Activated CD8-positive, alpha-beta memory T cell treated with anti-CD3 and anti-CD28 coated beads for 4 hours (primary cell): Measurements from ENCODE around the gene PMS1.
"Not testable (repeated sequence)": the region's sequence is repeated elsewhere in the genome, so short reads cannot be mapped to it uniquely, and the experiment has no call there.

Experiments
- DNase-seq, 2 donors: peaks; one replicate each; pipeline ENCODE4 v3.0.0-alpha.2; 2020; ENCODE audit warnings: low read depth in 2 of 2

Gene PMS1

DNA sequence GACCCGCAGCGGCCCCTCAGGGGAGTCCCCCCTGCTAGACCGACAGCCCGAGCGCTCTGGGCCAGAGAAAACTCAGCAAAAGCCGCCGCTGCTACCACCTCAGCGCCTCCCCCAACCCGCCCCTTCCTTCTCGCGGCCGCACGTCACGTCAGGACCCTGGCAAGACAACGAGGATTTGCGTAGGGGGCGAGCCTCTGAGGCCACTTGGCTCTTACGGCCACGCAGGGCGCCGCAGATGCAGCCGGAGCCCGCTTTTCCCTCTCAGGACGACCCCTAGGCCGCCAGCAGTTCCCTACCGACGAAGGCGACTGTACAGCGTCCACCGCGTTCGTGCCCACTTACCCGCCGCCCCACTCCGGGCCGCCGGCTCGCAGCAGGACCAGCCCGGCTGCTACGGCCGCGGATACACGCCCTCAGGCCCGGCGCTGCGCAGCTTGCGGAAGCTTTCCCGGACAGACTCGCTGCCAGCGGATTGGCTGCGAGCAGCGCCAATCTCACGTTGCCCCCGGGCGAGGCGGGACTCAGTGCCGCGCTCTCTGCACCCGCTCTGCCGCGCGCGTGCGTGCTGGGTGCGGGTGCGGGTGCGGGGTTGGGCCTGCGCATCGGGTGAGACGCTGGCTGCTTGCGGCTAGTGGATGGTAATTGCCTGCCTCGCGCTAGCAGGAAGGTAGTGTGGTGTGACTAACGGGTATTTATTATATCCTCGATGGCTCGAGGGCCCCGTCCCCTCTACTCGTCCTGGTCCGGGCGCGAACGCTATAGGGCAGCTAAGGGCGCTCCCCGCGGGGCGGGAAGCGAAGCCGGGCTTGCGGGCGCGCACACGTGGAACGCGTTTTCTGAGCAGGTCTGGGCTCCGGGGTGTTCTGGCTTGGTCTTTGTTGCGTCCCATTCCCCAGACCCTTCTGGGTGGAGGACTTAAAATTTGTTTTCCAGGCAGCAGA, at the start of gene PMS1, which contains the start of gene ORMDL1:
Gene PMS1, plus strand, starts transcription at position 524 of the 941 bp plus-strand sequence. CDS start 7,360 bp downstream, outside the sequence.
Gene ORMDL1, minus strand, starts transcription at position 413 of the 941 bp plus-strand sequence. CDS start 1,744 bp downstream, outside the sequence.
- DNase-seq: peak; percentile 86 to 91

DNA sequence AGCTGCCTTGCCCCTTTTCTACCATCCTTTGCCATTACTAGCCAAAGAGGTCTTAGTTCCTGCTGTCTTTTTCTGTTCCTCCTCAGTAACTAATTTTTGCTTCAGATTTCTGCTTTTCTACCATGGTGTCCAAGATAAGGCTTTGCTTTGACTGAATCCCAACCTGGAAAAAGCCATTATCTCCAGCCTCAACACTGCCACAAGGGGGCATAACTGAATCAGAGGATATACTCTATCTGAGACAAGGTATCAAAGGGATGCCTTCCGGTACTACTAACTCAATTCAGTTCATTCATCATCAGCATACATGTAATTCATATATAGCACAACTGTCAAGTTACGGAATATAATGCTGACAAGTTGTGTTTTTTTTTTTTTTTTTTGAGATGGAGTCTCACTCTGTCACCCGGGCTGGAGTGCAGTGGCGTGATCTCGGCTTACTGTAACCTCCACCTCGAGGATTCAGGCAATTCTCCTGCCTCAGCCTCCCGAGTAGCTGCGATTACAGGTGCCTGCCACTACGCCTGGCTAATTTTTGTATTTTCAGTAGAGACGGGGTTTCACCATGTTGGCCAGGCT, 33.1 kb upstream of the PMS1 start:
- DNase-seq: no peak

DNA sequence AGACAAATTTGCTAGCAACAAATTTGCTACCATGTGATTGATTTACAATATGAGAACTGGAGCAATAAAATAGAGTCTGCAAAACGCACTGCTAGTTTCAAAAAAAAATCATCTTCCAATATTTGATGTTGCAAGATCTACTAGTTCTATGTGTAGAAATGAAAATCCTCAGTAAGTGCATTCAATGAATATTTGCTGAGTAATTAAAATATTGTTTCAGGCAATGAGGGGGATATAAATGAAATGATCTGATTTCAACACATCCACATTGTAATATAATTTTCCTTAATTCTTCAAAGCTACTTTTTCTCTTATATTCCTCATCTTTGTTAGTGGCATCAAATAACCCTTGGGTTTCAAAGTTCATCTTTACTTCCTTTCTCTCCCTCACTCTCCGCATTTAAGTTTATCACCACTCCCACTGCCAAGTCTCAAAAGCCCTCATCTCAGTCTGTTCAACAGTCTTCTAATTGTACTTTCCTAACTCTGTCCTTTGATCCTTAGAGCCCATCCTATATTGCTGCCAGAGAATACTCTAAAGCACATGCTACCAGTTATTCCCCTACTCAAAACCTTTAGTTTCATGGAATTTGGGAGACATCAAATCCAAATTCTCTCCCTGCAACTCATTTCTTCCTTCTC, 27.8 kb upstream of the PMS1 start:
- no peak for DNase-seq

DNA sequence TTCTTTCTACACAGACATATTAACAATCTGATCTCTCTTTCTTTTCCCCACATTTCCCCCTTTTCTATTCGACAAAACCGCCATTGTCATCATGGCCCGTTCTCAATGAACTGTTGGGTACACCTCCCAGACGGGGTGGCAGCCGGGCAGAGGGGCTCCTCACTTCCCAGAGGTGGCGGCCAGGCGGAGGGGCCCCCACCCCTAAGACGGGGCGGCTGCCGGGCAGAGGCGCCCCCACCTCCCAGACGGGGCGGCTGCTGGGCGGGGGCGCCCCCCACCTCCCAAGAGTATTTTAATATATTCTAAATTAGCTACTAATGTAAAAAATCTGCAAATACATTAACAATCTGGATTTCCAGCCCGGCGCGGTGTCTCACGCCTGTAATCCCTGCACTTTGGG, 24.1 kb upstream of the PMS1 start:
- DNase-seq: not testable (repeated sequence)

DNA sequence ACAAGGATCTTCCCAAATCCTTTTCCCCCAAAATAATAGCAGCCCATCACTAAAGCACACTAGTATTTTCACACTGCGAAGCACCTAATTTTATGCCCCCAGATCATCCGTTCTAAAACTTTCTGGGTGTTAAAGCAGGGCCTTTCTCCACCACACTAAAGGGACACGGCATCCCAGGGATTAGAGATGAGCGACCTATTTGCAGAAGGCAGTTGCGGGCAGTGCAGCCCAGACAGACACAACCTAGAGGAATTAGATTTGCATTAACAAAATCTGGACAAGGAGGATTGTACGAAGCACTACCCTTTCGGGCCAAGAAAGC, 22.1 kb upstream of the PMS1 start:
- no peak for DNase-seq

DNA sequence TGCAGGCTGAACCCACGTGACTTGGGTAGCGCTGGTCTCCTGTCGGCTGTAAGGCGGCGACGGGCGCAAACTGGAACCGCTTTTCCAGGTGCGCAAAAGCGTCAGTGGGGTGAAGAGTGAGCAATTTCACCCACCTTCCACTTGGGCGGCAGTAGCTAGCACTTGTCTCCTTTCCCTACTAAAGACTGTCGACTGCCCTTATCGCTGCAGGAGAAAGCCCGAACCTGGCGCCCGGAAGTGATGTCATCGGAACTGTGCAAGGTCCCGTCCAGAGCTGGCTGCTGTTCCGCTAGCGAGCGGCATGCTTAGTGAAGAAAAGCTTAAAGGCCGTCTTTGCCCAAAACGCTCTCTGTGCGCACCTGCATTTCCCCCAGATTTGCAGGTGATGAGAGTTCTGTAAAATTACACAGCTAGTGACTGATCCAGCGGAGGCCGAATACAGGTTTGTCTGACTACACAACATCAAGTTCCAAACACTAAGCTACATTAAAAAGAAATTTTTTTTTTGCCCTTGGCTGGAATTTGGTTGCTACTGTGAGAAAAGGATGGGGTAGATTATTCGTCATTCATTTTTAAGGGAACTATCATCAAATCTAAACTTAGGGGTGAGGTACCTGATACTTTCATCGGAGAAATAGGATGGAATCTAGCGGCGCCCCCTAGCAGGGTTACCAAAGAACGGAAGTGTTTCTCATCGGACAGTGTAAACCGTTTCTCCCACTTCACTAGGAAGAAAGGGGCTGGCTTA, 21.5 kb upstream of the PMS1 start, which contains the start of gene OSGEPL1:
Gene OSGEPL1, minus strand, starts transcription at position 242 of the 748 bp plus-strand sequence. CDS start 1,152 bp downstream, outside the sequence.
- peak; percentile 82 to 85 for DNase-seq

DNA sequence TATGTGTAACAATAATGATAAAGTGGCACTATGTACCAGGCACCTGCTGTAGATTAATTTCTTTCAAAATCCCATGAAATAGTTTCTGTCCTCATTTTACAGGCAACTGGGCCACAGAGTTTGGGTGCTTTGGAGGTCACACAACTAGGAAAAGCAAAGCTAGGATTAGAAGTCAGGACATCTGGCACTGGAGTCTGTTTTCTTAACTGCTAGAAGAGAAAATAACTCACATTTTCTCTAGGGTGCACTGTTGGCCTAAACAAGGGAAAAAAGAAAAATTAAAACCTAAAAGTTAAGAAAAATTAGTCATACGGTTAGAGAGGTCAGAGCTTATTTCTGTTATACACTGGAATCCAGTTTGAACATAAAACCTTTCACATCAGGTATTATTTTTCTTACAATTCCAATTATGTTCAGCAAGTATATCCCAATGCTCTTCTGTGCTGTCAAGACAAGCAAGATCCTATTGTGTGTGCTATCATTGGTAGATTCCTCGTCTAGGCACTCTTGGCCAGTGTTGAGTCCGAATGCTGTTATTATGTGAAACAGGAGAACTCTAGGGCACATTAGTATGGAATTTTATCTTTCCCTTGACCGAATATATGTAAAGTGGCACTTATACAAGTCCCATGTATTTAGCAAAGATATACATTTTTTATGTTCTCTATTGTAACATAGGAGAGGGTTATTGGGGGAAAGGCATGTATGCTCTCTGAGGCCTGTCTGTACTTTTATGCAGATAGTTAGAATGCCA, 20.2 kb upstream of the PMS1 start:
- no peak for DNase-seq

DNA sequence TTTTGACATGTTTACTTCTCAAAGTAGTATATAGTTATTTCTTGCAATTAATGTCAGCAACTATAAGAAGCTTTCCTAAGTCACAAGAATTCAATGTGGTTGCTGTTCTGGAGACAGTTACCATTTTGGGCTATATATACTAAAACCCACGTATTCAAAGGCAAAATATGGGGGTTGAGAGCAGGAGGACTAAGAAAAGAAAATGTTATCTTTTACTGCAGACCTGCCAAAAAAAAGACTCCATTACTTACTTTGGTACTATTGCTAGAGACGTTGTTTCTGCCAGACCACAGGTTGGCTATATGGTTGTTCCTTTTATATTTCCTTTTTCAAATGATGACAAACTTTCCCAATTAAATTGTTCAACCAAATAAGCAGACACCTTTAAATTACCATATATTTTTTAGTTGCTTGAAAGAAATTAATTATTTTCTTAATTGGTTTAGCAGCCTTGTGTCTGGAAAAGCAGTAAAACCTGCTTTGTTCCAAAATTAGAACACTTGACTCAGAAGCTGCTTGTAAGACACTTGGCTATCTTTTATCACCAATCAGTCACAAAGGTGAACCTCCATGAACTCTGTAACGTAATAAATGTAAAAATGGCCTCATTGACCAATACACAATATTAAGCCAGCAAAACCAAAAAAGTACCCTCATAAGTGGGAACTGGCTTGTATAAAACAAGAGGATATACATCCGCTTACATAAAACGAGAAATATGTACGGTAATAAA, 13.5 kb upstream of the PMS1 start:
- no peak for DNase-seq

DNA sequence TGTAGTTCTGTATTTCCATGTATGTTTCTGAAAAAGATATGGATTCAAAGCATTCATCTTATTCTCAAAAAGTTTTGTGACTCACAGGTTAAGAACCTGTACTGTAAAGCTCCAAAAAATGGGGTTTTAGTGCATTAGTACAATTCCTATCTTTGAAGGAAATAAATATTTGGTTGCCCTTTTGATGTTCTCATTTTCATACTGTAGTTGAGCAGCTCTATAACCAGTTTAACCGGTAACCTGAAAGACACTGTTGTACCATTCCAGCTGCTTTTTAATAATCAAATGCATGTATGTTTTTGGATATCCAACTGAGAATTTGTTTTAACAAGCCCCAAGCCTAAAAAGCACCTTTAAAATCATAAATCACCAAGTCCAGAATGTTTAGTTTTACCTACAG, 12.0 kb upstream of the PMS1 start:
- no peak for DNase-seq

DNA sequence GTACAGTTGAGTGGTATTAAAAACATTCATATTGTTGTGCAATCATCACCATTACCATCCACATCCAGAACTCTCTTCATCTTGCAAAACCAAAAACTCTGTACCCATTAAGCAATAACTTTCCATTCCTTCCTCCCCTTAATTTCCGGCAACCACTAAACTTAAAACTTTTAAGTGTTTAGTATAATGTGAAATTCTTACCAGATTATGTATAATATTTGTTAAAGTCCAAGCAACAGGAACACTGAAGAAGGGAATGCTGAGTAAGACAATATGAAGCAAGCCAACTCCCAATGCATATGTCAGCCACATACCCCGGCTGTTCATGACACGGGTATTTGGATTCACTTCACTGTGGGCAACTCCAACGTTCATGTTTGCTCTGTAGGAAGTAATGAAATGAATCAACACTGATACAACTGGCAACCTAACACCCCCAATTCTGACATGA, 2.0 kb upstream of the PMS1 start:
- DNase-seq: no peak

DNA sequence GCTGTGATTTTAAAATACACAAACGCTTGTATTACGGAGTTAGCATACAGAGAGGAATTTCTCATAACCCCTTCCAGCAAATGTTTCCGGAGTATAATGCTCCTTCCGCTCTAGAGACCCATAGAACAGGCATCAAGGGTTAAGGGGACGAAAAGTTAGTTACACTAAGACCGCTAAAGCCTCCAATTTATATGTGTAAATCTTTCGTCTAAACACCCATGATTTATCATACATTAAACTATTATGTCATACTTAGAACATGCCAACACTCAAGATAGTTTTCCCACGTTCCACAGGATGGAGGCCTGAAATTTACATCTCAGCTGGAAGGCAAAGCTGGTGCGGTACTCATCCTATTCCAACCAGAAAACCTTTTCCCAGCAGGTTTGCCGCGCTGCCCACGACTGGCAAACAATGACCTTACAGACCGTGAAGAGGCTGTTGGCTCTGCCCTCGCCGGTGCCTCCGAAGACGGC, 761 bp upstream of the PMS1 start:
- no peak for DNase-seq

DNA sequence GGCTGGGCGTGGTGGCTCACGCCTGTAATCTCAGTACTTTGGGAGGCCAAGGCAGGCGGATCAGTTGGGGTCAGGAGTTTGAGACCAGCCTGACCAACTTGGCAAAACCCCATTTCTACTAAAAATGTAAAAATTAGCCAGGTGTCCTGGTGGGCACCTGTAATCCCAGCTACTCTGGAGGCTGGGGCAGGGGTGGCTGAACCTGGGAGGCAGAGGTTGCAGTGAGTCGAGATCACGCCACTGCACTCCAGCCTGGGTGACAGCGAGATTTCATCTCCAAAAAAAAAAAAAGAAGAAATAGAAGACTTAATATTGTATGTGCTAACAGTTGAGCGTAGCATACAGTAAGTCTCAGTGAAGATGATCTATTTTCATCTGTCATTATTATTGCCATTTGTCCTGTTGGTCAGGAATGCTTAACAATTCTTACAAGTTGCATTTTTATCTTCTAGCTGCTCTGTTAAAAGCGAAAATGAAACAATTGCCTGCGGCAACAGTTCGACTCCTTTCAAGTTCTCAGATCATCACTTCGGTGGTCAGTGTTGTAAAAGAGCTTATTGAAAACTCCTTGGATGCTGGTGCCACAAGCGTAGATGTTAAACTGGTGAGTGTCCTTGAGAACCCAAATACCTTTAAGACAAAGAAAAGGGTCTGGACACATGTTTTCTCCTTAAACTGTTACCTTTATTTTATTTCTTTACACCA, 7.2 kb downstream of the PMS1 start:
- DNase-seq: no peak

DNA sequence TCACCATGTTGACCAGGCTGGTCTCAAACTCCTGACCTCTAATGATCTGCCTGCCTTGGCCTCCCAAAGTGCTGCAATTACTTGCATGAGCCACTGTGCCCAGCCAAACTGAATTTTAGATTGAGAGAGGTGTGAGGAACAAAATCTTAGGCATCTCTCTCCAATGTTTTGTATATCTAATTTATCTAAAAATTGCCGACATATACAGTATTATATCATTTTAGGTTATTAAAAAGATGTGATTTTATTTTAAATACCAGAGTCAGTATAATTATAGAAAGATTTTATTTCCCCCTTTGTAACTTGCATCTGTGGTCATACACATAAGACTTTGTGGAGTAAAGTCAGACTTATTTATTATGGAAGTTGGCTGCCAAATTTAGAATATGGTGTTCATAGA, 10.1 kb downstream of the PMS1 start:
- no peak for DNase-seq

DNA sequence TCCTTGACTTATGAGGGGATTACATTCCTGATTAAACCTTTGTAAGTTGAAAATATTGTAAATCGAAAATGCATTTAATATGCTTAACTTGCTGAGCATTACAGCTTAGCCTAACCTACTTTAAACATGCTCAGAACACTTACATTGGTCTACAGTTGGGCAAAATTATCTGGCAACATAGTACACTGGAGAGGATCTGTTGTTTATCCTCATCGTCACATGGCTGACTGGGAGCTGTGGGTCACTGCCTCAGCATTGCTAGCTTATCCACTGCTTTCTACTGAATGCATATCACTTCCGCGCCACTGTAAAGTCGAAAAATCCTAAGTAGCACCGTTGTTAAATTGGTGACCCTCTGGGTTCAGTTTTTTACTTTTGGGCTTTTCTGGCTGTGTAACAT, 13.7 kb downstream of the PMS1 start:
- no peak for DNase-seq

DNA sequence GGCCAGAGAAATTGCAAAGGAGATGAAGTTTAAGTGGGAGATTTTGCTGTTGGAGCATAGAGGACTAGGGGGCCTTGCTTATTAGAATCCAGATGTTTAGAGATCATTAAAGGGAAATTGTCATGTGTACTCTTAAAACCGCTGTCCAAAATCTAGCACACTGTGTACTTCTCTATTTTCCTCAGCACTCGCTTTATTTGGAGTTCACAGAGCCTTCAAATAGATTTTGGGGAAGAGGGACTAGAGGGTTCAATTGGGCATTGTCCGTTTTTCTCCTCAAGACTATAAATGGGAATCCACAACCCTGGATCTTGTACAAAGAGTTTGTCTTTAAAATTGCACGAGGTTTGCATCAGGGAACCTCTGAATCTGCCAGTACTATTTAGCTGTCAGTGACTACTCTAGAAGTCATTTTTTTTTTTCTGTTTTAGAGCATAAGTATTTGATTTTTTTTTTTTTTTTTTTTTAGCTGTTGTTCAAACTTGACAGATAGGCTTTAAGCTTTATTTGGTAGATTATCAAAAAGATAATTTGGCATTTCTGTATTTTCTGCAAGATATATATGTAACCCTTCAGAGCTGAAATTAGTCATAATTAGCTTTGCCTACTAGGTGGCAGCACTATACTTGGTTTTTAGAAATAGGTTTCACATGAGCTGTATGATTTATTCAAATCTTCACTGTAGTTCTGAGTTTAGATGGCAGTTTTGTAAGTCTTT, 14.2 kb downstream of the PMS1 start:
- no peak for DNase-seq

DNA sequence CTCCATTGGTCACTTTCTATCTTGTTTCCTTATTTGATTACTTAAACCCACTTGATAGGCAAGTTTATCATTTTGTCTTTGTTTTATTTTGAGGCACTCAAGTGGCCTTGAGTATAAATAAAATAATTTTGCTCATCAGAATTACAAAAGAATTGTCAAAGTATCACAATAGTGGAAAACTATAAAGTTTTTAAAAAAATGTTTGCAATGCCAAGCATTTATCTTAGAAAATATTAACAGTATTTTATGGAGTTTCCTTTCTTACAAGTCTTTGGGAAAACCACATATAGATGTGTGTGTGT, 14.7 kb downstream of the PMS1 start:
- DNase-seq: no peak

DNA sequence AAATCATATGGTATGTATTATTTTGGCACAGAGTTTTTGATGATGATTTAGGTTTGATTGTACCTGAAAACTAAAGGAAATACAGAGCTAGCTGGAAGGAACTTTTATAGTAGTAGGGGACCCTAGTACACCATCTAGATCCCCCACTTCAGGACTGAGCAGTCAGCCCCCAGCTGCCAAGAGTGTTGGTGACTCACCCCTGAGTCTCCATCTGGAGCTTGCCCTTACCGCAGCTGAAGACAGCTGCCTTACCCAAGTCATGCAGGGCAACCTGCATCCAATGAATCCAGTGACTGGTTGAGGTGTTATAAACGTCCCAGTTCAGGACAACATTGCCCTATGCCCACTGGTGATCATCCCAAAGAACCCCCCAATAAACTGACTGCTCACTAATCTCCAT, 15.3 kb downstream of the PMS1 start:
- DNase-seq: no peak

DNA sequence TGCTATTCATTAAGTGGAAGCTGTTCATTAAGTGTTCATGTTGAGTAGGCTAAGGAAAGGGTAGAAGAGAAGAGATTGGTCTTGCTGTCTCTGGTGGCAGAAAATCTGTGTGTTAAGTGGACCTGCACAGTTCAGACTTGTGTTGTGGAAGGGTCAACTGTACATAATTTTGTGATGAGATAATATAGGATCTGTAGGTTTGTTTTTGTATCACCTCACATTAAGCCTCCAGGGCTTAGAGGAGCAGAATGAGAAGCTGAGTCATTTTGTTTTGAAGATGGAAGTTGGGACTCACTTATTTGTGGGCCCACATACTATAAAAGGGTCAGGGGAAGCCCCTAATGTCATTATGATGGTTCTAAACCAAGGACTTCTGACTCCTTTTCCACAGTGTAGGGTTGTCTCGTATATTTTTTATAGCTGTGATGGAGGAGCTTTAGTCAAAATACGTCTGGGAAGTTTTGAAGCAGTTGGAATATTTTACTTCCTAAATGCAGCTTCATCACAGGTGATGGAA, 18.2 kb downstream of the PMS1 start:
- no peak for DNase-seq

DNA sequence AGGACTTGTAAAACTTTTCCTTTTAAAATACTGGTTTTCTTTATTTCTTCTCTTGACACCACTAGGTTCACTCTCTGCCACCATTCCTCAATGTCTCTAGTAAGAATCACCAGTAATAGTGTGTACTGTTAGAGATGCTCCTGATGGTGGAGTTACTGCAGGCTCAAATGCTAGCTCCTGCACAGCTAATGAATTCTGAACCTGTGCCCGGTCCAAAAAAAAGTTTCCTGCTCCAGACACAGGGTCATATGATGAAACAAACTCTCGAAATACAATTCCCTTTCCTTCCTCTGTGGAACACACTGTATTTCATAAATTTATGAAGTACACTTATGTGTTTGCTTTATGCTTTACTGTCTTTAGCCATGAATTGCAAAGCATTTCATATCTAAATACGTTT, 19.2 kb downstream of the PMS1 start:
- DNase-seq: no peak
